Stimulated activated naive CD4-positive, alpha-beta T cell treated with Interleukin-2 at 50 U/mL for 16 hours (primary cell): ENCODE data around the gene AVEN.

Source experiments
- DNase-seq: peaks from one replicate; lab custom pipeline; 2025; lab: John Stamatoyannopoulos, UW

The AVEN gene

GRCh38 chr15:33915571-33916407, 123.2 kb downstream of the AVEN start:
- DNase-seq = no peak

GRCh38 chr15:33913459-33913858, 125.5 kb downstream of the AVEN start:
- DNase-seq = no peak

- DNase-seq = no peak
Observed at GRCh38 chr15:33912326-33912725, 126.7 kb downstream of the AVEN start.

GRCh38 chr15:33910741-33911140, 128.3 kb downstream of the AVEN start:
- no peak for DNase-seq

GRCh38 chr15:33908406-33908805, 130.6 kb downstream of the AVEN start:
- DNase-seq = no peak

DNA sequence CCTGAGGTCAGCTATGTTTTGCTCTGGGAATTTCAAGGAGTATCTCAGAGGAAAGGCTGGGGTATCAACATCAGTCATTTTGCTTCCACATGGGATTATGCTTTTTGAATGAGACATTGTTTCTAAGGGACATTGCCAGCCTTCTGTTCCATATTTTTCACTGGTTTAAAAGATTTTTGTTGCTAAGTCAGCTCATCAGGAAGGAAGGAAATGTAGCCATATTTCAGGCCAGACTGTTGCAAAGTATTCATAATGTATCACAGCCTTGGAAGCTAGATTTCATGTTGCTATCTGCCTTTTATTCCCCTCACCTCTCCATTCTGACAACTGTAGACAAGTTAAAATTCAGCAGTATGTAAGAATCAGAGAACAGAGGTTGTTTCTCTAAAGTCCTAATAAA, 131.7 kb downstream of the AVEN start:
- no peak for DNase-seq

DNA sequence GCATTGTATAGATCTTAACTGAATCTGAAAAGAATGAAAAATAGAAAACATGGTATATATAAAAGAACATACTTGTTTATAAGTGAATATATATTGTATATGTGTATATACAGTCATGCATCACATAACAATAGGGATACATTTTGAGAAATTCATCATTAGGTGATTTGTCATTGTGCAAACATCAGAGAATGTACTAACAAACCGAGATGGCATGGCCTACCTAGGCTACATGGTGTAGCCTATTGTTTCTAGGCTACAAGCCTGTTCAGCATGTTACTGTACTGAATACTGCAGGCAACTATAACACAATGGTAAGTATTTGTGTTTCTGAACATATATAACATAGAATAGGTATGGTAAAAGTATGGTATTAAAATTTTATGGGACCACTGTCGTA, 135.3 kb downstream of the AVEN start:
- DNase-seq = no peak

DNA sequence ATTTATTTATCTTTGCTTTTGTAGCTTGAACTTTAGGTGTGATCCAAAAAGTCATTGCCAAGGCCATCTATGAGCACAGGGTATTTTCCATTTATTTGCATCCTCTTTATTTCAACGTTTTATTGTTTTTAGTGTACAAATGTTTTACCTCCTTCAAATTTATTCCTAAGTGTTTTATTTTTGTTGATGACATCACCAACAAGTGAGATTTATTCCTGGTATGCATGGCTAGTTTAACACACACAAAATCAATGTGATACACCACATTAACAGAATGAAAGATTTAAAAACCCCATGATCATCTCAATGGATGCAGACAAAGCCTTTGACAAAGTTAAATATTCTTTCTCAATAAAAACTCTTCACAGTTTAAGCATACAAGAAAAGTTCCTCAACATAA, 137.0 kb downstream of the AVEN start:
- no peak for DNase-seq

- DNase-seq = no peak
Observed at GRCh38 chr15:33894193-33894592, 144.8 kb downstream of the AVEN start.

- DNase-seq = no peak
Observed at GRCh38 chr15:33888176-33888575, 150.8 kb downstream of the AVEN start.

- DNase-seq = no peak
Observed at GRCh38 chr15:33882921-33883320, 156.1 kb downstream of the AVEN start.

- DNase-seq = no peak
Observed at GRCh38 chr15:33874156-33874555, 164.8 kb downstream of the AVEN start.

GRCh38 chr15:33872416-33873106, 166.4 kb downstream of the AVEN start:
- DNase-seq = no peak

- DNase-seq = no peak
Observed at GRCh38 chr15:33871980-33872379, 167.0 kb downstream of the AVEN start.

- no peak for DNase-seq
Observed at GRCh38 chr15:33866101-33866737, 172.8 kb downstream of the AVEN start.

GRCh38 chr15:33865416-33865815, 173.6 kb downstream of the AVEN start:
- no peak for DNase-seq

GRCh38 chr15:33864360-33865075, 174.5 kb downstream of the AVEN start:
- no peak for DNase-seq

GRCh38 chr15:33860754-33861153, 178.2 kb downstream of the AVEN start:
- DNase-seq = no peak

DNA sequence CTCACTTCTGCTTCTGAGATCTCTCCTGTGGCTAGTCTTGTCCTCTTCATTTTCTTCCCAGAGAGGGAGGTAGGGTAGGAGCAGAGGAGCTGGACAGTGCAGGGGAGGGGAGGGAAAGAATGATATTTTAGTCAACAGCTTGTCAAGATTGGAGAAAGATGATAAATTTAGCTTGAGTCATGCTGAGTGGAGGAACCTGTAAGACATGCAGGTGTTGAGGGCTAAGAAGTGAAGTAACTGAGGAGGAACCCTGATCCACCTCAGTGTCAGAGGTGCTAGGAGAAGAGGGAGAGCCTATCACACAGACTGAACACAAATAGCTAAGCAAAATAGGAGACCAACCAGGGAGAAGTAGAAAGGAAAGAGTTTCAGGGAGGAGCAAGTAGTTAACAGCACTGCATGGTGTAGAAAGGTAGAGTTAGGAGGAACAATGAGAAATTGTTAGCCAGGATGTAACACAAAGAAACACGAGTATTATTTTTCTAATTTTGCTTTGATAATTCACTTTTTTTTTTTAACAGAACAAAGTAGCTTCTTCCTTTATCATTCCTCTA, 178.9 kb downstream of the AVEN start:
- DNase-seq = no peak

DNA sequence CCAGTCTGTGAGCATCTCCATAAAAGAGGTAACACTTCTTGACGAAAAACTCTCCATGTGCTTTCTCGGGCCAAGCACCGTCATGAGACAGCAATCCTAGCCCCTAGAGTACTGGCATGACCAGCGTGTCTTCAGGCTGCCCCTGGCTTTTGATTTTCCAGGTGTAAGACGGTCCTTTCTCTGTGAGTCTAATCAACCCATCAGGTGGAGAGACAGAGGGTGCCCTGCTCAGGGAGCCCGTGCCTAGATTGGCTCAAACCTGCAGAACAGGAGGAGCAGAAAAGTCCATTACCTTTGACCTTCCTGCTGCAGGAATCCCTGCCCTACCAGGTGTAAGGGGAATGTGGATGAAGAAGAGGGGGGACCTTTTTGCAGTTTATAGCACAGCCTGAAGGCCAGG, 180.2 kb downstream of the AVEN start:
- no peak for DNase-seq

DNA sequence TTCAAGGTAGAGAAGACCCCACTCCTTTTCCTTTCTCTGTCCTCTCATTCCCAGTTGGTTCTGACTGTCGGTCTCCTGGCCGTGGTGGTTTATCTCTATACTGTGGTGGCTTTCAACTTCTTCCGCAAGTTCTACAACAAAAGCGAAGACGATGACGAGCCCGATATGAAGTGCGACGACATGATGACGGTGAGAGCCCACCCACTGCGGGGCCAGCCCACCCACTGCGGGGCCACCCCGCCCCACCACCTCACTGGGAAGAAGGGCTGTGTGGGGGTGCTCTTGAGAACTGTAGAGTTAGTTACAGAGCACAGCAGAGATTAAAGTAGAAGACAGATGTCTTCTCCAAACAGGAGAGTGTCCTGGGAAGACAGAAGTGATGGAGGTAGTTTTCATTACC, 181.3 kb downstream of the AVEN start:
- no peak for DNase-seq

- DNase-seq = no peak
Observed at GRCh38 chr15:33852570-33852969, 186.4 kb downstream of the AVEN start.
